Measurements from ENCODE around the gene LIN7B. TPM values are rescaled to one million over a fixed set of nuclear protein-coding genes. Genes with fewer than 3 reads are reported as not detected.
A peak's percentile ranks its signal among the peaks of the same experiment; 100 is the strongest.

Gene LIN7B
- total and polyA plus RNA-seq, 9 of the 15 experiments (the other 6 are each of a cell fraction or from before 2014, with no cell fraction given) = 0.89 to 15.7 (median 4.0) TPM

- TF ChIP-seq ZBTB9 (CRISPR knock-in tag; IDR thresholded peaks at IDR 0.05) (no peak), PRDM10 (IDR thresholded peaks at IDR 0.05; ENCODE audit: partially characterized antibody) (no peak), PHB2 (IDR thresholded peaks at IDR 0.05; ENCODE audit: low read depth) (0 out of 2 replicates have a peak, but pooled peaks have one; percentile 32), CCAR2 (IDR thresholded peaks at IDR 0.05; ENCODE audit: low read depth, low read length) (0 out of 2 replicates have a peak, but pooled peaks have one; percentile 42), ZFP91 (CRISPR knock-in tag; IDR thresholded peaks at IDR 0.05) (no peak), ZNF589 (CRISPR knock-in tag; IDR thresholded peaks at IDR 0.05; ENCODE audit: low read depth) (no peak), MECOM (CRISPR knock-in tag; IDR thresholded peaks at IDR 0.05) (no peak), HLTF (IDR thresholded peaks at IDR 0.05) (peak; percentile 64; the same call in 1 of the 2 replicates), MXI1 (IDR thresholded peaks at IDR 0.05; ENCODE audit: low read depth, low read length) (no peak), SREBF2 (CRISPR knock-in tag; IDR thresholded peaks at IDR 0.05) (no peak), HMG20B (CRISPR knock-in tag; IDR thresholded peaks at IDR 0.05) (no peak), ZNF354B (CRISPR knock-in tag; IDR thresholded peaks at IDR 0.05) (no peak), XRCC5 (IDR thresholded peaks at IDR 0.05; ENCODE audit: low read depth, low read length) (no peak), HOMEZ (CRISPR knock-in tag; IDR thresholded peaks at IDR 0.05) (no peak), FOXA3 (CRISPR knock-in tag; conservative IDR thresholded peaks at IDR 0.05 in 1 of 2, IDR thresholded peaks at IDR 0.05 in 1 of 2) (peak in 1 of 2 experiments; percentile 74; a peak in 1 of 4 replicates), ZNF507 (tag; conservative IDR thresholded peaks at IDR 0.05) (no peak), SMAD4 (CRISPR knock-in tag; conservative IDR thresholded peaks at IDR 0.05) (no peak), LARP7 (IDR thresholded peaks at IDR 0.05) (peak; percentile 57; the same call in 1 of the 2 replicates), PRMT5 (CRISPR knock-in tag; IDR thresholded peaks at IDR 0.05) (no peak), SIN3A (IDR thresholded peaks at IDR 0.05; ENCODE audit: borderline replicate concordance in 2 of 2, control insufficient read depth in 1 of 2, low read depth in 2 of 2, low read length in 2 of 2) (peak; percentile 9 to 46; a peak in 1 of 4 replicates), POLR2G (IDR thresholded peaks at IDR 0.05; ENCODE audit: low read depth, low read length) (no peak)
Measured at GRCh38 chr19:49128545-49129237, 14.5 kb downstream of the LIN7B start (continued).
